Mammary epithelial cell (primary cell): ENCODE results near the gene CFAP61.
"Not testable (repeated sequence)": the region's sequence is repeated elsewhere in the genome, so short reads cannot be mapped to it uniquely, and the experiment has no call there.

Experiments used
- CTCF ChIP-seq, 2 donors: IDR thresholded peaks in 1 of 2; conservative IDR thresholded peaks in 1 of 2; 2 replicates each; pipeline ENCODE4 v1.5.1; 2011 to 2012; ENCODE audit warnings: inconsistent platforms in 2 of 2, low read length in 2 of 2, mild to moderate bottlenecking in 2 of 2, control low read depth in 1 of 2, low read depth in 1 of 2; ENCODE audit not compliant: insufficient read depth in 1 of 2; ENCODE audit errors: extremely low read depth in 1 of 2
- EZH2 ChIP-seq: IDR thresholded peaks from 2 replicates; pipeline ENCODE4 v1.6.1; 2012; ENCODE audit warnings: low read length, inconsistent platforms, borderline replicate concordance

- TF ChIP-seq EZH2; CTCF (conservative IDR thresholded peaks at IDR 0.05 in 1 of 2, IDR thresholded peaks at IDR 0.05 in 1 of 2; ENCODE audit: extremely low read depth in 1 of 2, insufficient read depth in 1 of 2, low read depth in 1 of 2, low read length in 2 of 2): not testable (repeated sequence)
Measured at GRCh38 chr20:20355503-20355902, 303.2 kb downstream of the CFAP61 start.
